NCI-H510A treated with DMSO at 0.1 percent for 48 hours (cell line): ENCODE measurements around the gene CRMP1.

ENCODE experiments used
- DNase-seq: peaks from one replicate; lab custom pipeline; 2025; lab: John Stamatoyannopoulos, UW

Gene CRMP1

DNA sequence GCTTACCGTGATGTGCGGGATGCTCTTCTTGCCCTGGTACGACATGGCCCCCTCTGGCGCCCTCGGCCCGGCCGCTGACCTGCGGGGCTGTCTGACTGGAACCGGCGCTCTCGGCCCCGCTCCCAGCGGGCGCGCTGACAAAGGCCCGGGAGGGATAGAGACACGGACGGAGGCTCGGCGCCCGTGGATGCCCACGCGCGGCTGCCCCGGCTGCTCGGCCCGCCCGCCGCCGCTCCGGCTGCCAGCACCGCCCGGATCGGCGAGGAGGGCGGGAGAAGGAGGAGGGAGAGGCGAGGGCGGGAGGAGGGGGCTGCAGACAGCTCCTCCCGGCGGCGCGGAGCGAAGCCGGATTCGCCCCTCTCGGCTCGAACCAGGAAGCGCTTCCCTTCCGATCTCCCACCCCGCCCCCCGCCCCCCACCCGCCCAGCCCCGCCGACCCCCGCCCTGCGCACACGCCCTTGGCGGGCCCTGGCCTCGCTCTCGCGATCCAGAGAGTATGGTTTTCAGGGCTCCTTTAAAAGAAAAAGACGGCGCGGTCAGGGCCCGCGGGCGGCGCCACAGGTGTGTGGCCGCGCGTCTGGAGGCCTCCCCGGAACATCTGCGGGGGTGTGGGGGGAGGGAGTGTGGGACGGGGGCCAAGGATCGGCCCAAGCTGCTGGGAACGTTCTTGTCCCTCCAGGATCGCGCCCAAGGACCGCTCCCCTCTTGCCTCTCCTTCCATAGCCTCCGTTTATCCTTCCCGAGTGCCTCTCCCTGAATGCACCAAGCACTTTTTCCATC, 4.5 kb downstream of the CRMP1 start:
- peak; percentile 12 for DNase-seq

DNA sequence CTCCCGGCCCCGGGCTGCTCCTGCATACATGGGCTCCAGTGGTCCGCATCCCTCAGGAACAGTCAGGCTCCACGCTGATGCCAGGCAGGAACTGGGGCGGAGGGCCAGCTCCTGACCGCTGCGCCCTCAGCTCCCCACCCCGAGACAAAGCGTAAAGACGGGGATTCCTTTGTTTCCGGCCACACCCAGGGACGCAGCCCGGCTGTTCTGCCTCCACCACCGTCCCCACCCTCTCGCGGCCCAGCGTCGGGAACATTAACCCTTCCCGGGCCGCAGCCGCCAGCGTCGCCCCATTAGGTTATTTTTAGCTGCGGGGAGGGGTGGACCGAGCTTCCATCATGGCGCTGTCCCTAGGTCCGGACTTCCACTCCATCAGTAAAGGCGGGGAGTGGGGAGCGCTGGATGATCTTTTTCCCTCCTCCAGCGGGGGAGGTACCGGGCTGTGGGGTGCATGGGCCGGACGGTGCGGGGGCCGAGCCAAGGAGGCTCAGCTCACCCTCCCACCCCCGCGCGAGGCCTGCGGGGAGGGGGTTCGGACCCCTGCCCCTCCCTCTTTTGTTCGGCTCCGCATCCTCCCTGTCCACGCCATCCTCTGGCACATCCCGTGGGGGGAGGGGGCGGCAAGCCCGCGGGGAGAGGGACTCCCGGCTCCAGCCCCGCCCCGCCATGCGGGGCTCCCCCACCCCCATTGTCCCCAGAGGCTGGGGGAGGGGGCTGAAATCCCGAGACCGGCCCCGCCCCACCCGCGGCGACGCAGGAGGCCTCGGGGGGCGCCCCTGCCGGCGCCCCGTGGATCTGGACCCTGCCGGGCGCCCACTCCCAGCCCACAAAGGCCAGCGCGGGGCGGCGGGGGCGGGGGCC, 5.3 kb downstream of the CRMP1 start:
- peak; percentile 53 for DNase-seq

DNA sequence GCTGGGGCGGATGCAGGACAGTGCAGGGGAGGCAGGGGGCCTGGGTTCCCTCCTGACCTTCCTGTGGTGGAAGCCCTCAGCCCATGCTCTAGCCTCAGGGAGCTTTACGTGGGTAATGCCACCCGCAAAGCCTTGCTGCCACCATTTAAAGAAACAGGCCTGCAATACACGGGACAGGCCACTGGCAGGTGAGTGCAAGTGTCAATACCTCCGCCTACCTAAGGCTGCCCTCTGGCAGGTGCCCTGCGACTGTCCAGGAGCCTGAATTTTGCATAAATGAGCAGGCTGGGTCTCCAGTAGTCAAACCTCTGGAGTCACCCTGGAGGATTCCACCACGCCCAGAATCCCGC, 5.9 kb downstream of the CRMP1 start:
- peak; percentile 53 for DNase-seq

DNA sequence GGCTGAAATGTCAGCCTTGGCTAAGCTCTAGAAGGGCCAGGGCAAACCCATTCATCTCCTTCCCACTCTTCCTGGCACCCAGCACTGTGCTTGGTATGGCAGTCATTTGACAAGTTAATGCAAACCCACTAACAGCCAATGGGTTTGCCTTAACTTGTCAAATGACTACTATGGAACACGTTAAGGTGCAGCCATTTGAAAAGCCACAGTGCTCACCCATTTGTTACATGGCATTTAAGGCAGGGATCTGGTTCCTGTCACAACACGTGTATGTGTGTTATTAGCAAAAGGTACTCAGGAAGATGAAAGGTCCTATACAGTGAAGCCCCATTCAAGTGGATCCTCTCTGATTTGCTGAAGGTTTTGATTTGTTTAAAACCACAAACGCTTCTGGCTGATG, 7.2 kb downstream of the CRMP1 start:
- peak; percentile 14 for DNase-seq

DNA sequence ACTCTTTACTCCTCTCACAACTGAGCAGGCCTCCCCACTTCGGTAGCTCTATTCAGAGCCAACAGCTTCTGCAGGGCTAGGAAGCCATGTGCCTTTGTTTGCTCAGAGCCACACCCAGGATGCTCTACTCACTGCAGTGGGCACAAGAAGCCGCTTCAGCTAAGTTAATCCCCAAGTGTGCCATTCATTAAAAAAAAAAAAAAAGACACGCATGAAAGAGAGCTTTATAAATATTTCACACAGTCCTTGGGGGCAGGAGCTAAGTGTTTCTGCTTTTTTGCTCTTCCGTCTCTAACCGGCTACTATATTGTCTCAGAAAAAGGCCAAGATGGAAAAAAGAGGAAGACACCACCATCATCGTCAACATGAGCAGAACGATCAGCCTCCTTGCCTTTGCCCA, 8.1 kb downstream of the CRMP1 start:
- peak; percentile 39 for DNase-seq

DNA sequence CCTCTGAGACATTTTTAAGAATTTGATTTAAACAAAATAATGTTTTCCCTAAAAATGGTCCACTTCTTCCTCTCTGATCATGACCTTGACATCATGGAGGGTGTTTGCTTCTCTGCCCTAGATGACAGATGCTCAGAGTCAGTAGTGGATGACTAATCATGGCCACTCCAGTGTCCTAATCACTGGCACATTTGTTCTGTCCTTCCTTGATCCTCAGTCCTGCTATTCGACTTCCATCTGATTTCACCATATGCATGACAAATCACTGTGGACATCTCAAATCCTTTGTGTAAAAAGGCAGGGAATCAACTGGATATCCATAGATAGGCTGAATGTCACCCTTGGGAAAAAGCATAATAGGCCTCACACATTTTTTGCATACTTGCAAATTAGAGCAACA, 9.0 kb downstream of the CRMP1 start:
- no peak for DNase-seq

DNA sequence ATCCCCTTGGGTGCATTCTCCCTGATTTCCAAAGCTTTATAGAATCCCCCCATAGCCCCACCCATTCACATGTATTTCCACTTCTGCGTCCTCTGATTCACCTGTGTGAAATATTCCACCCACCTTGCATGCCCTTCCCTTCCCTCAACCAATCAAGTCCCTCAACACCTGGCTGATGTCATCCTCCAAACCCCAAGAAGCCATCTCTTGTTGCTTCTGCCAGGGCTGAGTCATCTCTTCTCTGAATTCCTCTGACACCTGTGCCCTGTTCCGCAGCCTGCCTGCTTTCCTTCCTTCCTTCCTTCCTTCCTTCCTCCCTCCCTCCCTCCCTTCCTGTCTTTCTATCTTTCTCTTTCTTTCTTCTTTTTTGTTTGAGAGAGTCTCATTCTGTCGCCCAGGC, 9.9 kb downstream of the CRMP1 start:
- DNase-seq: no peak

DNA sequence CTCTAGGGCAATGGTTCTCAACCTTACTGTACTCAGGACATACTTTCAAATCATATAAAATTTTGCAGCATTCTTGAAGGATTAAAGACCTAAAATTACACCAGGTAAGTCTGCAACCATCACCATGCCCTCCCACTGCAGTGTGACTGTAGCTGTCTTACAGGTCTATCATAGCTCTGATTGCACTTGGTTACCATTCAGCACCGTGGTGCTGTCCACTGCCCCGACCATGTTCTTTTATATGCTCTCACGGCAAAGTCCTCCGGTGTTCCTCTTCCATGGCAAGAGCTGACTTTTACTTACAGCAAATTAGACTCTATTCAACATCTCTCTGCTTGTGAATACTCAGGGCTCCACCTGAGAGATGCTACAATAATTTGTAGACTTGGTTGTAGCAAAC, 11.5 kb downstream of the CRMP1 start:
- DNase-seq: no peak

DNA sequence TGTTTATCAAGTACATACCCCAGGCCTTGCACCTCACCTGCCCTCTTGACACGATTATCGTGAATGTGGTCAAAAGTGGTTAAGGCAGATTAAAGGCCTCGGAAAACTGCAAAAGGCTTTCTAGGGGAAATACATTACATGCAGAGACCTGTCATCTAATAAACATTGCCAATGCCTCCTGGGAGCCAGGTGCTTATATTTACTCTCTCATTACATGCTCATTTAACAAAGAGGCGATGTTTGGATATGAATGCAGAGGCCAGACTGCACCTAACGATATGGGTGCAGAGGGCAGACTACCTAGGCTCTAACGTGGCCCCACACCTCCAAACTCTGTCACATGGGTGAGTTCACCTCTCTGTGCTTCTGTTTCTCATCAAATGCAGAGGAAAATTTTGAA, 14.5 kb downstream of the CRMP1 start:
- peak; percentile 37 for DNase-seq

DNA sequence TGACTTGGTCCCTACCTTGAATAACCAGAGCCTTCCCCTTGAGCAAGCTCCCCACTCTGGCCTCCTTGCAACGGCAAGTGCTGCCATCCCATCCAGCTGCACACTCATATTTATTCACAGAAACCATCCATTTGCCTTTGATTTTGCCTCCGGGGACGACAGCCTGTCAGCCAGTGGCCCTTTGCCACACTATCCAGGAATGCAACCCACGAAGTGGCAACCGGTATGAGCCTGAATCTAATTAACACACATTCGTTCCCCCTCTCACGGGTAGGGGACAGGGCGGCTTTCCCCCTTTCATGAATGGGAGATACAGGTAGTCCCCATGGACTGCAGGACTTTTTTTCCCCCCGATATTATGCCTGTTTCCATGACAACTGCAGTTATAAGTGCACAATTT, 15.5 kb downstream of the CRMP1 start:
- DNase-seq: no peak

DNA sequence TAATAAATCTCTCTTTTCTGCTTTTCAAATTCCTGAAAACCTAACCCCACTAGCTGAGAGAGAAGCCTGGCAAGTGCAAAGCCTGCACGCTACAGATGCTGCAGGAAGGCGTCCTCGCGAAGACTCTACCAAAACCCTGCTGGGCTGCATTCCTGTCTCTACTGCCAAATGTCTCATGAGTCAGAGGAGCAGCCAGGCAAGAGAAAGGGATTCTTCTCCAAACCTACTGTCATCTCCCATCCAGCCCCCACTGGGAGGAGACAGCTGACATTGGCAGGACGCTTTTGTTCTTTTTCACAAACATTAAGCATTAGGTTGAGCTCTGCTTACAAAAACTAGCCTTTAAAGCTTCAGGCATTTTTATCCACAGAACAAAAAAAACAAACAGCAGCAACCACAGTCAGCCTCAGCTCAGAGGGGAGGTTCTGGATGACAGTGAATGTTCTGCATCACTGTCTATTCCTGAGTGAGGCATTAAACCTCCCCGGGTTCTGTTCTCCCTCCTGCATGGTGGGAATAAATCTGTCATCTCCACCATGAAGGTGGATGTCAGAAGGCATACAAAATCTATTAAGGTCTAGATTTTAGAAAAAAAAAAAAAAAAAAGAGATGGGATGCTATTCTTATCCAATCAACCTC, 18.0 kb downstream of the CRMP1 start:
- no peak for DNase-seq

DNA sequence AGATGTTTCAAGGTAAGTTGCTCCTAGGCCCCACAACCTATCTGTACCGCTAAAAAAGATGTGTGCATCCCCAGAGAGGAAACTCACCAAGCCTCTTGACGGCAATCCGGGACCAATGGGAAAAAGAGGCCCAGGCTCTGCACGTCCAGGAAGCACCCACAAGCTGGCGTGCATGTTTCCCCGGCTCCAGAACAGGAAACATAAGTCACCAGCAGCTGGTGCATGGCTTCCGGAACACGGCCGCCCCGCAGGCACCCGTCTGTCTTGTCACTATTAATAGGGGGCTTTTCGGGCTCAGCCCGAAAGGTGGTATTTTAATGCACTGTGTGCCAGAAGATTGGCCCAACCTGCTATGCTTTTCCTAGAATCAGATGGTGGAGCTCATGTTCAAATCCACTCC, 22.2 kb downstream of the CRMP1 start:
- no peak for DNase-seq

DNA sequence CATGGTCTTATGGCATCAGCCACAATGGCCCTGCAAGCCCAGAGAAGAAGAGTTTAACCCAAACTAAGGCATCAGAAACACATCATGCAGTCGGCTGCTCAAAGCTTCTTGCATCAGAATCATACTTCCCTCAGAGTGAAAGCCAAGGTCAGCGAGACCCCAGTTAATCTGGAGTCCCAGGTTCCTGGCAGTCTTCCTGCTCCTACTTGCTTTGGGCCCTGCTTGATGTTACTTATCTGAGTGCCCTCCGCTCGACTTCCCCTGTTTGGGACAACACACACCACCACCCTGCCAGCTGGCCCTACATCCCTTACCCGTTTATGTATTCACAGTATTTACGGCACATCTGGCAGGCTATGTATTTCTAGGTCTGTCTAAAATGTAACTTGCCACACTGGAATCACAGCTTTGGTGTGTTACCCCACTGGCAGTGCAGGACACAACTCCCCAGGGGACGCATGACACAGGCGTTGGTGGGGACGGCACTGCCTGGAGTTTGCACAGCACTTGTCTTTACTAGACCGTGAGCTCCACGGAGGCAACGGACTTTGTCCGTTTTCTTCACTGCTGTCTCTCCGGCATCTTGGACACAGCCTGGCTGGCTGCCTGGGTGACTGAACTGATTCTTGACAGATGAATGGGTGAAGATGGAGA, 22.8 kb downstream of the CRMP1 start:
- DNase-seq: no peak

DNA sequence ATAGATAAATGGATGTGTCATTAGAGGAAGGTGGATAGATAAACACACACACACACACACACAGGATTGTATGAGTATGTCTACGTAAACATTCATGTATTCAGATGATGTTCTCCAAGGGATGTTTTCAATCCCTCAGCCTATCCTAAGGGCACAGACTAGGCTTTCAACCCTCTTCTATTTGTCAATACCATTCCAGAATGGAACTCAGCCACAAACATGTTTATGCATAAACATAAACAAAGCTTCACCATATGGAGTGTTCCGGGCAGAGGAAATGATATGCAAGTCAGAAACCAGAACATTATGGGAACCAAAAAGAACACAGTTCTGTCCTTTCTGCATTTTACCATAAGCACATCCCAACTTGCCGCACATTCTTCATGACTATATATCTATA, 25.0 kb downstream of the CRMP1 start:
- no peak for DNase-seq

DNA sequence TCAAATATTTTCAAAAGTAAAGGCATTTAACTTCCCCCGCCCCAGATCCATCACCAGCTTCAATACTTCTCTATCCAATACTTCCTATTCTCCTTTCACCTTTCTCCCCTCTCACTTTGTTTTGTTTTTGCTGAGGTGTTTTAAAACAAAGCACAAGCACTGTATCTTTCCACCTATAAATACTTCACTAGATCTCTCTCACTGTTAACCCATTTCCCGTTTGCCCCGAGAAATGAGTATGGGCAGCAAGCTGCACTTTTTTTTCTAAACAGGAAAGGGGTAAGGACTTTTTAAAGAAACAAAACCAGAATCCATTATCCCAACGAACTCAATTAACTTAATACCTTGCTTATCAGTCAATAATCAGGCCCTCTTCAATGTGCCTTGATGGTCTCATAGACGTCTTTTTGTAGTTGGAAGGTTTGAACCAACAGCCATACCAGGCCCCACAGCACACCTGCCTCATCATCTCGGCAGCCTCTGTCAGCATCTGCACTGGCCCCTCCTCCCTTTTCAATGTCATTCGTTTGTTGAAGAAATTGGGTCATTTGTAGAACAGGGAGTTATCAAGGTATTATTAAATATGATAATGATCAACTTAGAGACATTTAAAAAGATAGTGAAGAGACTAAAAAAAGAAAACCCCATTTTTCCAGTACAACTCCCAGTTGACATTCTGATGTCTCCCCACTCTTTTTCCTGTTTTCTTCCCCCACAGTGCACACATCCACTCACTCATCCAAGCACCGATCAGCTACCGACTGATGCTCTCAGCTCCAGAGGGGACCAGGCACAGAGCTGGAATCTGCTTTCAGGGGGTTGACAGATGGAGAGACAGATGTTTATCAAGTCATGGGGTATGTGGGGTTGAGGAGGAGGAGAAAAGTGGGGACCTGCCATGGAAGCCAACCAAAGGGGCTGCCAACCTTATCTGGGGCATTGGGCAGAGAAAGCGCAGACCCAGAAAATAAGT, 25.8 kb downstream of the CRMP1 start:
- no peak for DNase-seq

DNA sequence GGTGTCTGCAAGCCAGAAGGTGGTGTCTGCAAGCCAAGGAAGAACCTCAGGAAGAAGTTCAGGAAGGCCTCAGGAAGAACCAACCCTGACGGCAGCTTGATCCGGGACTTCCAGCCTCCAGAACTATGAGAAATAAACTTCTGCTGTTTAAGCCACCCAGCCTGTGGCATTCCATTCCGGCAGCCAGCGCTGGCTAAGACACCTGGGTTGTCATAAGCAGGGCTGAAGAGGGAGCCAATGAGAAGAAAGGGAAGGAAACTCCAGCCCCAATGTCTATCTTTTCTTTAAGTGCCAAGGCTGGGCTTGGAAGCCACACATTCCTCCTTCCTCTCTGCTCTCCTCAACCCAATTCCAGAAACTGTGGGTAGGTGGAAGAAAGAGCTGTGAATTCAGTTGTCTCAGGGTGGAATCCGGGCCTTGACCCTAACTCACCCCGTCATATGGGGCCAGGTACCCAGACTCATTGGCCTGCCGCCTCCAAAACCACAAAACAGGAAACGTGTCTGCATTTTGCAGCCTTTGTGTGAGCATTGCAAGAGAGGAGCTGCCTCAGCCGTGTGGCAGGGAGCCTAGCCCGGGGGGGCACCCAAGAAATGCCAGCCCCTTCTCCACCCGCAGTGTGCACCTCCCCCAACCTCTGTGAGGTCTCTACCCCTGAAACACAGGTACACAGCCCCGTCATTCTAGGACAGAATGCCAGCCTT, 26.8 kb downstream of the CRMP1 start:
- DNase-seq: no peak

DNA sequence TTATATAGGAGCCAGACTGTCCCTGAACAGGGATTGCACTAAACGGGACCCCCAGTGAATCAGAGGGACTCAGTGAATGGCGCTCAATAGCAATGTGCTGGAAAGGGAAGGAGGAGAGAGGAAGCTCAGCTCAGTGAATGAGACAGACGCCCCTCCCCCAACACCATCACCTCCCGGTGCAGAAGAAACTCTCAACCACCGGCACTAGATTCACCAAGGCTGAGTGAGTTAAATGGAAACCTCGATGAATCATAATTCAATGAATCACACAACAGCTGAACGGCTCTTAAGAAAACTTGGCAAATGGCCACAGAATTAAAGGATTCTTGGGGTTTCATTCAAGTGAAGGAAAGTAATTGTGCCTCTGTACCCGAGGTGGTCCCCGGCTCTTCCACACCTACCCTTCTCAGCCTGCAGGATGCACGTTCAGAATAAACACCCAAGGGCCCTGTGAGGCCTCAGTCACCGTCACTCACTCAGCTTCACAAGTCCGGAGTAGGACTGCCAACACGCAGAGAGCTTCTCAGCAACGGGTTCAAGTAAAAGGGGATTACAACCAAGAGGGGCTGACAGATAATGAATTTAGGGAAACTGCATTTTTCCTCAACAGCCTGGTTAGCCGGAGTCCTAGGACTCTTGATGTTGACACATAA, 29.3 kb downstream of the CRMP1 start:
- no peak for DNase-seq

DNA sequence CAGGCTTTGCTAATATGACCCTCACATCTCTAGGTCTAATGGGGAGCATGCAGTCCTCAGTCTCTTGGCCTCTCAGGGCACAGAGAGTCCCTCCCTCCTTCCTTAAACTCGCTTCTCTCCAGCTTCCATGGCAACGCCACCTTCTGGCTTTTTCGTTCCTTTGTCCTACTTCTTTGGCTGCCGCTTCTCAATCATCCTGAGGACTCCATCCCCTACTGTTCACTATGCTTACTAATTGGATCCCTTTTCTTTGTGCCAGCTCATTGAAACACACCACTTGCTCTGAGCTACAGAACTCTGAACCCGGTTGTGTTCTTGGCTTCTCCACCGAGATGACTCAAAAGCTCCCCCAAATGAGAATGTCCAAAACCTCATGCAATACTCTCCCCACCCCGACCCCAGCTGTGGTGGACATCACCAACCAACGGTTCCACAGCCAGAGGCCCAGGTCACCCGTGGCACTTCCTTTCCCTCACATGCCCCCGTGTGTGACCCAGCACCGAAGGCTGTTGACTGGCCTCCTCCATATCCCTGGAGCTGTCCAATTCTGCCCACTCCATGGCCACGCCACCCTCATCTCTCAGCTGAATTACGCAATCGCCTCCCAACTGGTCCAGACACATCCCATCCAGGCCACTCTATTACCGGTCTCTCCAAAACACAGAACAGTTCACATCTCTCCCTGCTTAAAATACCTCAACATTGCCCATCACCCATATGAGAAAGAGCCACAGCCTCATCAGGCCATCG, 34.7 kb downstream of the CRMP1 start:
- DNase-seq: no peak

DNA sequence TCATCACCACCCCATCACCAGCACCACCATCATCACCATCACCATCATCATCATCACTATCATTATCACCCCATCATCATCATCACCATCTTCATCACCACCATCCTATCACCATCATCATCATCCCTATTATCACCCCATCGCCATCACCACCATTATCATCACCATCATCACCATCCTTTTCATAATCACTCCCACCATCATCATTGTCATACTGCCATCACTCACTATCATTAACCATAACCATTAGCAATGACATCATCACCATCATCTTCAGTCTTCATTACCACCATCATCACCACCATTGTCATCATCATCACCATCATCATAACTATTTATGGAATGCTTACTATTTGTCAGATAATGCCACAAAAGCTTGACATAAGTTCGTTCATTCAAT, 35.7 kb downstream of the CRMP1 start:
- no peak for DNase-seq
